A549 (cell line): ENCODE data around the gene TUBA4B. TPM values are rescaled to one million over a fixed set of nuclear protein-coding genes. Genes with fewer than 3 reads are reported as not detected.
A peak's percentile ranks its signal among the peaks of the same experiment; 100 is the strongest.

Experiments used
- ATAC-seq, 2 experiments: fragments of 200-7000 bp in 1 of 2; fragments of >200 bp in 1 of 2; cut with Nextera tagmentation in 1 of 2; cut with Tn5 transposase in 1 of 2; 3 replicates each; pipeline versions ENCODE4 v1.8.0 to v1.9.1; 2018 to 2020; ENCODE audit warnings: mild to moderate bottlenecking in 1 of 2, moderate library complexity in 1 of 2
- CTCF ChIA-PET: fragments of 300-600 bp; sonication (Branson Sonifier 250); formaldehyde crosslinking; extraction: SDS; loops from one replicate; lab custom pipeline; 2021; ENCODE audit warnings: antibody characterized with exemption, inconsistent platforms; lab: Yijun Ruan, JAX
- POLR2A ChIA-PET: fragments of 350-600 bp; formaldehyde crosslinking; extraction: SDS; loops from one replicate; lab custom pipeline; 2021; ENCODE audit warnings: antibody characterized with exemption, inconsistent platforms; lab: Yijun Ruan, JAX
- DNase-seq, 2 experiments: peaks; one replicate each; pipeline versions ENCODE4 v3.0.0 to v3.0.0-alpha.2; 2011 to 2016; ENCODE audit warnings: low read depth in 1 of 2, low spot score in 1 of 2
- FAIRE-seq: peaks from 2 replicates; lab custom pipeline; 2011; peaks lifted over from hg19 to GRCh38; lab: Jason Lieb, UNC
- H3K27ac ChIP-seq, 2 experiments: fragments of >200 bp; sonication (Bioruptor Twin); formaldehyde crosslinking; 3 replicates each; pipeline ENCODE4 v1.5.1; 2016 to 2017
- H3K4me1 ChIP-seq: fragments of >200 bp; sonication (Bioruptor Twin); formaldehyde crosslinking; 3 replicates; pipeline ENCODE4 v1.6.1; 2016
- H3K4me2 ChIP-seq: fragments of >200 bp; sonication (Bioruptor Twin); formaldehyde crosslinking; 3 replicates; pipeline ENCODE4 v1.6.1; 2016
- H3K4me3 ChIP-seq: fragments of >200 bp; sonication (Bioruptor Twin); formaldehyde crosslinking; 3 replicates; pipeline ENCODE4 v1.5.1; 2016
- H3K9me3 ChIP-seq: fragments of >200 bp; sonication (Bioruptor Twin); formaldehyde crosslinking; 3 replicates; pipeline ENCODE4 v1.6.1; 2016
- BHLHE40 ChIP-seq: IDR thresholded peaks from 2 replicates; pipeline ENCODE4 v1.6.1; 2012; ENCODE audit warnings: low read depth, low read length, inconsistent platforms
- CEBPB ChIP-seq, 2 experiments: fragments of >200 bp in 1 of 2; sonication (Bioruptor Twin) in 1 of 2; formaldehyde crosslinking in 1 of 2; IDR thresholded peaks; 2 replicates each; pipeline ENCODE4 v1.6.1; 2012 to 2016
- CHD2 ChIP-seq: fragments of 150-350 bp; IDR thresholded peaks from 2 replicates; pipeline ENCODE4 v1.6.1; 2014; ENCODE audit warnings: low read length; ENCODE audit not compliant: partially characterized antibody
- E2F6 ChIP-seq: IDR thresholded peaks from 2 replicates; pipeline ENCODE4 v1.6.1; 2012; ENCODE audit warnings: low read depth, borderline replicate concordance
- EHF ChIP-seq: fragments of 250-450 bp; sonication (Bioruptor Pico); IDR thresholded peaks from 2 replicates; pipeline ENCODE4 v1.5.0; 2020; ENCODE audit warnings: mild to moderate bottlenecking
- FOSL2 ChIP-seq, 2 experiments: fragments of 450-650 bp in 1 of 2; fragments of >200 bp in 1 of 2; sonication (Bioruptor Twin) in 1 of 2; formaldehyde crosslinking; IDR thresholded peaks; 2 replicates each; pipeline versions ENCODE4 v1.5.0 to v1.6.1; 2016 to 2020; ENCODE audit warnings: mild to moderate bottlenecking in 1 of 2, moderate library complexity in 1 of 2
- GATA3 ChIP-seq: IDR thresholded peaks from 2 replicates; pipeline ENCODE4 v1.6.1; 2012; ENCODE audit warnings: borderline replicate concordance
- HDAC2 ChIP-seq: fragments of 200-600 bp; sonication (generic); IDR thresholded peaks from 2 replicates; pipeline ENCODE4 v1.6.1; 2016
- HOXB5 ChIP-seq: fragments of 250-450 bp; sonication (Bioruptor Pico); IDR thresholded peaks from 2 replicates; pipeline ENCODE4 v1.5.0; 2020; ENCODE audit warnings: mild to moderate bottlenecking, moderate library complexity
- JUN ChIP-seq, 2 experiments: fragments of >200 bp; sonication (Bioruptor Twin); formaldehyde crosslinking; IDR thresholded peaks; 2 replicates in 1 of 2; 3 replicates in 1 of 2; pipeline ENCODE4 v1.6.1; 2016 to 2017
- KDM5A ChIP-seq: fragments of 200-600 bp; sonication (generic); IDR thresholded peaks from 2 replicates; pipeline ENCODE4 v1.6.1; 2016; ENCODE audit warnings: antibody characterized with exemption, mild to moderate bottlenecking
- MAX ChIP-seq: IDR thresholded peaks from 2 replicates; pipeline ENCODE4 v1.6.1; 2012
- MYC ChIP-seq: IDR thresholded peaks from 2 replicates; pipeline ENCODE4 v1.6.1; 2012; ENCODE audit warnings: mild to moderate bottlenecking, inconsistent platforms, low read length, improper control_type of control experiment, borderline replicate concordance
- PHF8 ChIP-seq: fragments of 200-600 bp; sonication (generic); IDR thresholded peaks from 2 replicates; pipeline ENCODE4 v1.6.1; 2016; ENCODE audit warnings: low read depth, mild to moderate bottlenecking, antibody characterized with exemption, moderate library complexity, borderline replicate concordance
- RCOR1 ChIP-seq: fragments of 150-350 bp; IDR thresholded peaks from 2 replicates; pipeline ENCODE4 v1.6.1; 2014; ENCODE audit warnings: antibody characterized with exemption, low read length, low read depth
- RNF2 ChIP-seq: fragments of 200-600 bp; sonication (generic); IDR thresholded peaks from 2 replicates; pipeline ENCODE4 v1.6.1; 2016; ENCODE audit warnings: low read depth, mild to moderate bottlenecking, antibody characterized with exemption, moderate library complexity, borderline replicate concordance
- SMC3 ChIP-seq: fragments of >200 bp; sonication (Bioruptor Twin); formaldehyde crosslinking; IDR thresholded peaks from 3 replicates; pipeline ENCODE4 v1.6.1; 2018; ENCODE audit warnings: inconsistent platforms
- SREBF2 ChIP-seq: fragments of 450-650 bp; IDR thresholded peaks from 2 replicates; pipeline ENCODE4 v1.6.1; 2014; ENCODE audit warnings: mild to moderate bottlenecking, moderate library complexity
- ZC3H11A ChIP-seq: fragments of 450-650 bp; IDR thresholded peaks from 2 replicates; pipeline ENCODE4 v1.6.1; 2014; ENCODE audit warnings: antibody characterized with exemption, mild to moderate bottlenecking
- ZFP36 ChIP-seq: fragments of 450-650 bp; IDR thresholded peaks from 2 replicates; pipeline ENCODE4 v1.6.1; 2014; ENCODE audit warnings: borderline replicate concordance; ENCODE audit not compliant: partially characterized antibody
- ZSCAN20 ChIP-seq: fragments of 250-450 bp; sonication (Bioruptor Pico); IDR thresholded peaks from 2 replicates; pipeline ENCODE4 v1.8.0; 2022; ENCODE audit warnings: mild to moderate bottlenecking, moderate library complexity
- WGBS: methylation state at CpG from one replicate; pipeline ENCODE4 v1.1.6; 2017; ENCODE audit errors: missing lambda C conversion rate; 5-methylcytosine and 5-hydroxymethylcytosine counted together
- polyA plus RNA-seq, 4 experiments: library from polyadenylated mRNA; depleted of rRNA in 3 of 4; stranded (reverse); fragments of >200 nt; fragmentation: RNase III in 1 of 4; extraction: RNeasy Plus Mini Kit Qiagen cat#74134 plus additional on column Dnase treatment in 1 of 4; gene quantifications; 2 replicates in 3 of 4; 3 replicates in 1 of 4; pipeline ENCODE4 v1.2.3, GENCODE V29; 2011 to 2017
- TF ChIP-seq, protein P1 (sequence below): fragments of 250-450 bp; sonication (Bioruptor Pico); IDR thresholded peaks from 2 replicates; pipeline ENCODE4 v1.5.0; 2021; ENCODE audit warnings: mild to moderate bottlenecking, moderate library complexity, borderline replicate concordance
- TF ChIP-seq, protein P2 (sequence below): fragments of 250-450 bp; sonication (Bioruptor Pico); IDR thresholded peaks from 2 replicates; pipeline ENCODE4 v1.5.0; 2020; ENCODE audit warnings: low read depth, mild to moderate bottlenecking, moderate library complexity
- TF ChIP-seq, protein P3 (sequence below): fragments of >200 bp; sonication (Bioruptor Twin); formaldehyde crosslinking; IDR thresholded peaks from 2 replicates; pipeline ENCODE4 v1.6.1; 2016
- TF ChIP-seq, protein P4 (sequence below): fragments of 450-650 bp; IDR thresholded peaks from 2 replicates; pipeline ENCODE4 v1.6.1; 2014; ENCODE audit warnings: antibody characterized with exemption
- TF ChIP-seq, protein P5 (sequence below): fragments of 150-350 bp; IDR thresholded peaks from 2 replicates; pipeline ENCODE4 v1.6.1; 2014; ENCODE audit warnings: low read depth, mild to moderate bottlenecking, low read length

The TUBA4B gene
- polyA plus RNA-seq, 2 of the 4 experiments (the other 2 are of a cell fraction): 0.71 to 0.94 TPM

DNA sequence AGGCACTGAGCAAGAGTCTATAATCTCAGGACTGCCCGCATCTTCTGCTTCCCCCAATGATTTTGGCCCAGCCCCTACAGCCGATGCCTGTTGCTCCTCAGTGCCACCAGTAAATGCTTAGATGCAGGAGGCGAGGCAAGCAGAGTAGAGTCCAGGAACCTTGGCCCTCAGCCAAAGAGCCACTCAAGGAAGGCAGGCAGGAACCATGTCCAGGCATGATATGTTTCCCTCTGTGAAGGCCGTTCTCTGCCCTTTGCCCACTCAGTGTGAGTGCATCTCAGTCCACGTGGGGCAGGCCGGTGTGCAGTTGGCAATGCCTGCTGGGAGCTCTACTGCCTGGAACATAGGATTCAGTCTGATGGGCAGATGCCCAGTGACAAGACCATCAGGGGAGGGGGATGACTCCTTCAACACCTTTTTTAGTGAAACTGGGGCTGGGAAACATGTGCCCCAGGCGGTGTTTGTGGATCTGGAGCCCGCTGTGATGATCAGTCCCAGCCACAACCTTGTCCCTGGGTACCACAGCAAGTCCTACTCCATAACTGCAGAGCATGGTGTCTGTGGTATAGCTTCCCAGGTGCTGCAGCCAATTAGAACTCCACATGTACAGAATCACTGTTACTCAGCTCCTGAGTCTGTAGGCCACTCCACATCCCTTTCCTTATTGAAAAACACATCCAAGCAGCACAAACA, 16.5 kb downstream of the TUBA4B start:
- ChIA-PET POLR2A (no interaction called here), CTCF (interaction anchor here (0.7 to 4.6 kb wide), 9 partner anchors 9 to 978 kb away, joined by 3 to 24 read pairs (median 3); partner anchors contain the start of genes TUBA4A and TUBA4B)
- H3K4me3 ChIP-seq: no peak overlapping the region
- TF ChIP-seq ZSCAN20 (CRISPR knock-in tag) (no peak), SMC3 (no peak), KDM5A (no peak), JUN (IDR thresholded peaks at IDR 0.05) (no peak), FOSL2 (IDR thresholded peaks at IDR 0.05) (no peak), FOSL2 (CRISPR knock-in tag; IDR thresholded peaks at IDR 0.05) (no peak), BHLHE40 (no peak), E2F6 (no peak), RNF2 (no peak), ZC3H11A (no peak)
- TF ChIP-seq, all 56 proteins: peak for 0
- H3K27ac ChIP-seq: peak overlapping the region; percentile 29 to 96; a peak in 5 of 6 replicates
- H3K9me3 ChIP-seq: no peaks in the 10 kb centered on the region
- FAIRE-seq (no peak), ATAC-seq (no peak), DNase-seq (no peak)
- H3K4me1 ChIP-seq: peaks cover 46% of the 10 kb centered on the region
- WGBS: 81% methylated on average over 8 of the region's 8 CpGs
- H3K4me2 ChIP-seq: peak overlapping the region; percentile 33

DNA sequence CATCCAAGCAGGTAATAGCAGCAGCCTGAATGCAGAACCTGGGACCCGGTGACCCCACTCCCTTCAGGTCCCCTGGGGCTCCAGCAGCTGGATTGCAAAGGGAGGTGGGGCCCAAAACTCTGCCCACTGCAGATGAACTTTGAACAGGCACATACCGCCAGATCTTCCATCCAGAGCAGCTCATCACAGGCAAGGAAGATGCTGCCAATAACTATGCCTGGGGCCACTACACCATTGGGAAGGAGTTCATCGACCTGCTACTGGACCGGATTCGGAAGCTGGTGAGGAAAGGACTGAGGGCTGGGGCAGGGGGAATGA, 17.0 kb downstream of the TUBA4B start:
- WGBS: 80% methylated on average over 4 of the region's 5 CpGs
- ATAC-seq (no peak), FAIRE-seq (no peak), DNase-seq (no peak)
- ChIA-PET POLR2A (interaction anchor here (0.9 kb wide), 1 partner anchor 17 kb away, joined by 11 read pairs; the partner anchor contains the start of gene TUBA4B), CTCF (interaction anchor here (0.7 to 4.6 kb wide), 11 partner anchors 8 to 978 kb away, joined by 3 to 24 read pairs (median 3); partner anchors contain the start of genes TUBA4A and TUBA4B)
- peak overlapping the region; percentile 33 for H3K4me2 ChIP-seq
- H3K9me3 ChIP-seq: no peaks in the 10 kb centered on the region
- TF ChIP-seq, protein P1, sequence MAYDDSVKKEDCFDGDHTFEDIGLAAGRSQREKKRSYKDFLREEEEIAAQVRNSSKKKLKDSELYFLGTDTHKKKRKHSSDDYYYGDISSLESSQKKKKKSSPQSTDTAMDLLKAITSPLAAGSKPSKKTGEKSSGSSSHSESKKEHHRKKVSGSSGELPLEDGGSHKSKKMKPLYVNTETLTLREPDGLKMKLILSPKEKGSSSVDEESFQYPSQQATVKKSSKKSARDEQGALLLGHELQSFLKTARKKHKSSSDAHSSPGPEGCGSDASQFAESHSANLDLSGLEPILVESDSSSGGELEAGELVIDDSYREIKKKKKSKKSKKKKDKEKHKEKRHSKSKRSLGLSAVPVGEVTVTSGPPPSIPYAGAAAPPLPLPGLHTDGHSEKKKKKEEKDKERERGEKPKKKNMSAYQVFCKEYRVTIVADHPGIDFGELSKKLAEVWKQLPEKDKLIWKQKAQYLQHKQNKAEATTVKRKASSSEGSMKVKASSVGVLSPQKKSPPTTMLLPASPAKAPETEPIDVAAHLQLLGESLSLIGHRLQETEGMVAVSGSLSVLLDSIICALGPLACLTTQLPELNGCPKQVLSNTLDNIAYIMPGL (CRISPR knock-in tag): no peak
- TF ChIP-seq CHD2: no peak
- no peak for TF ChIP-seq MAX
- TF ChIP-seq MYC: no peak
- TF ChIP-seq, protein P2, sequence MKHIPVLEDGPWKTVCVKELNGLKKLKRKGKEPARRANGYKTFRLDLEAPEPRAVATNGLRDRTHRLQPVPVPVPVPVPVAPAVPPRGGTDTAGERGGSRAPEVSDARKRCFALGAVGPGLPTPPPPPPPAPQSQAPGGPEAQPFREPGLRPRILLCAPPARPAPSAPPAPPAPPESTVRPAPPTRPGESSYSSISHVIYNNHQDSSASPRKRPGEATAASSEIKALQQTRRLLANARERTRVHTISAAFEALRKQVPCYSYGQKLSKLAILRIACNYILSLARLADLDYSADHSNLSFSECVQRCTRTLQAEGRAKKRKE (CRISPR knock-in tag): no peak
- TF ChIP-seq, protein P3, sequence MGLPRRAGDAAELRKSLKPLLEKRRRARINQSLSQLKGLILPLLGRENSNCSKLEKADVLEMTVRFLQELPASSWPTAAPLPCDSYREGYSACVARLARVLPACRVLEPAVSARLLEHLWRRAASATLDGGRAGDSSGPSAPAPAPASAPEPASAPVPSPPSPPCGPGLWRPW: no peak
- no peak for TF ChIP-seq HDAC2
- TF ChIP-seq SREBF2: no peak
- TF ChIP-seq RCOR1: no peak
- no peak for TF ChIP-seq ZFP36
- no peak for TF ChIP-seq GATA3
- no peak for TF ChIP-seq CEBPB (IDR thresholded peaks at IDR 0.05)
- no peak for TF ChIP-seq PHF8
- TF ChIP-seq FOSL2 (IDR thresholded peaks at IDR 0.05): no peak
- no peak for TF ChIP-seq FOSL2 (CRISPR knock-in tag; IDR thresholded peaks at IDR 0.05)
- TF ChIP-seq, protein P4, sequence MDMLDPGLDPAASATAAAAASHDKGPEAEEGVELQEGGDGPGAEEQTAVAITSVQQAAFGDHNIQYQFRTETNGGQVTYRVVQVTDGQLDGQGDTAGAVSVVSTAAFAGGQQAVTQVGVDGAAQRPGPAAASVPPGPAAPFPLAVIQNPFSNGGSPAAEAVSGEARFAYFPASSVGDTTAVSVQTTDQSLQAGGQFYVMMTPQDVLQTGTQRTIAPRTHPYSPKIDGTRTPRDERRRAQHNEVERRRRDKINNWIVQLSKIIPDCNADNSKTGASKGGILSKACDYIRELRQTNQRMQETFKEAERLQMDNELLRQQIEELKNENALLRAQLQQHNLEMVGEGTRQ: no peak
- TF ChIP-seq, protein P5, sequence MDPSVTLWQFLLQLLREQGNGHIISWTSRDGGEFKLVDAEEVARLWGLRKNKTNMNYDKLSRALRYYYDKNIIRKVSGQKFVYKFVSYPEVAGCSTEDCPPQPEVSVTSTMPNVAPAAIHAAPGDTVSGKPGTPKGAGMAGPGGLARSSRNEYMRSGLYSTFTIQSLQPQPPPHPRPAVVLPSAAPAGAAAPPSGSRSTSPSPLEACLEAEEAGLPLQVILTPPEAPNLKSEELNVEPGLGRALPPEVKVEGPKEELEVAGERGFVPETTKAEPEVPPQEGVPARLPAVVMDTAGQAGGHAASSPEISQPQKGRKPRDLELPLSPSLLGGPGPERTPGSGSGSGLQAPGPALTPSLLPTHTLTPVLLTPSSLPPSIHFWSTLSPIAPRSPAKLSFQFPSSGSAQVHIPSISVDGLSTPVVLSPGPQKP: no peak
- TF ChIP-seq HOXB5 (CRISPR knock-in tag): no peak
- TF ChIP-seq JUN (IDR thresholded peaks at IDR 0.05): no peak
- no peak for TF ChIP-seq EHF (CRISPR knock-in tag)
- peaks cover 51% of the 10 kb centered on the region for H3K4me1 ChIP-seq
- peak overlapping the region; percentile 29 to 96; a peak in 5 of 6 replicates for H3K27ac ChIP-seq
- H3K4me3 ChIP-seq: no peak overlapping the region
